Left lobe of liver (tissue), 2 donors: Measurements from ENCODE around the gene MAST4. TPM values are rescaled to one million over a fixed set of nuclear protein-coding genes. Genes with fewer than 3 reads are reported as not detected.

Source experiments
- ATAC-seq: fragments of 200-7000 bp; cut with Tn5 transposase; one replicate; pipeline ENCODE4 v1.9.1; 2020; ENCODE audit warnings: mild to moderate bottlenecking, moderate library complexity
- DNase-seq: peaks from one replicate; pipeline ENCODE4 v3.0.0-alpha.2; 2020; ENCODE audit warnings: low spot score
- total RNA-seq: library from RNA; stranded (reverse); gene quantifications from one replicate; pipeline ENCODE4 v1.2.1, GENCODE V29; 2021
- donor health status: DM: no; HTN: no; CAD: no; lungs with moderate emphysema.
- donor health status: DM: no; HTN: yes; CAD: no.

MAST4 gene
- total RNA-seq, 1 donor from 2014 or later = 21.5 TPM

GRCh38 chr5:67005737-67006499, 409.7 kb downstream of the MAST4 start:
- DNase-seq (no peak), ATAC-seq (no peak)

- no peak for DNase-seq
- ATAC-seq = no peak
Measured at GRCh38 chr5:67006500-67006848, 410.3 kb downstream of the MAST4 start.

GRCh38 chr5:67009028-67009427, 412.8 kb downstream of the MAST4 start:
- peak; percentile 46 for ATAC-seq

GRCh38 chr5:67010684-67011409, 414.7 kb downstream of the MAST4 start:
- ATAC-seq = no peak

More at GRCh38 chr5:67009028-67009427, 412.8 kb downstream of the MAST4 start:
- DNase-seq = no peak

GRCh38 chr5:67011422-67011821, 415.2 kb downstream of the MAST4 start:
- ATAC-seq (no peak), DNase-seq (no peak)

More at GRCh38 chr5:67010684-67011409, 414.7 kb downstream of the MAST4 start:
- DNase-seq = no peak

- DNase-seq = no peak
- ATAC-seq = no peak
Measured at GRCh38 chr5:67012171-67012570, 416.0 kb downstream of the MAST4 start.

- DNase-seq = no peak
- no peak for ATAC-seq
Measured at GRCh38 chr5:67013719-67014118, 417.5 kb downstream of the MAST4 start.

GRCh38 chr5:67014191-67014590, 418.0 kb downstream of the MAST4 start:
- ATAC-seq (no peak), DNase-seq (no peak)

- peak; percentile 59 for ATAC-seq
- no peak for DNase-seq
Measured at GRCh38 chr5:67014957-67015400, 418.8 kb downstream of the MAST4 start.

- peak; percentile 48 for ATAC-seq
- no peak for DNase-seq
Measured at GRCh38 chr5:67015541-67016191, 419.5 kb downstream of the MAST4 start.

- no peak for DNase-seq
- no peak for ATAC-seq
Measured at GRCh38 chr5:67019065-67019845, 423.1 kb downstream of the MAST4 start.

- DNase-seq = no peak
- ATAC-seq = no peak
Measured at GRCh38 chr5:67020096-67020615, 424.0 kb downstream of the MAST4 start.

GRCh38 chr5:67021031-67021430, 424.8 kb downstream of the MAST4 start:
- DNase-seq = no peak
- no peak for ATAC-seq

GRCh38 chr5:67021521-67021920, 425.3 kb downstream of the MAST4 start:
- DNase-seq (no peak), ATAC-seq (peak; percentile 43)

GRCh38 chr5:67021962-67022361, 425.8 kb downstream of the MAST4 start:
- ATAC-seq (no peak), DNase-seq (no peak)

GRCh38 chr5:67025457-67025856, 429.3 kb downstream of the MAST4 start:
- DNase-seq = no peak
- ATAC-seq = peak; percentile 78

- peak; percentile 78 for ATAC-seq
- DNase-seq = no peak
Measured at GRCh38 chr5:67026278-67026677, 430.1 kb downstream of the MAST4 start.

GRCh38 chr5:67027171-67027570, 431.0 kb downstream of the MAST4 start:
- ATAC-seq (no peak), DNase-seq (no peak)

GRCh38 chr5:67028371-67028770, 432.2 kb downstream of the MAST4 start:
- ATAC-seq = no peak
- no peak for DNase-seq

- no peak for ATAC-seq
Measured at GRCh38 chr5:67028941-67029340, 432.7 kb downstream of the MAST4 start.

GRCh38 chr5:67029481-67029880, 433.3 kb downstream of the MAST4 start:
- DNase-seq (no peak), ATAC-seq (no peak)

More at GRCh38 chr5:67028941-67029340, 432.7 kb downstream of the MAST4 start:
- no peak for DNase-seq
